ENCODE results near the gene GJA1.

DNA sequence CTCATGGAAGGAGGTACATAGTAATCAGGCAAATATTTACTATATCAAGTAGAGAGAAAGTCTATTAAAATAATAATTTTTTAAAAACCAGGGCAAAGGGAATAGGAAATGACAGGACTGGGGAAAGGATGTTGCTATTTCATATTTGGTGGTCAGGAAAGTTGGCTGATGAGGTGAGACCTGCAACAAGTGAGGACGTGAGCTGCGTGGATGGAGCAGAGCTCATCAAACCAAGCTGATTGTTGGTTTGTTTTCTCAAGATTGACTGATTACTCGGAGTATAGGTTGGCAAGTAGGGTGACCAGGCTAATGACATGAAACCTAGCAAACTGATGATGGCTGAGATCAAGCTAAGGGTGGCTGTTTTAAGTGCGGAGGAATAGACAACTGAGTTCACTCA, 6.0 kb downstream of the GJA1 start:
- TF ChIP-seq, protein P1, sequence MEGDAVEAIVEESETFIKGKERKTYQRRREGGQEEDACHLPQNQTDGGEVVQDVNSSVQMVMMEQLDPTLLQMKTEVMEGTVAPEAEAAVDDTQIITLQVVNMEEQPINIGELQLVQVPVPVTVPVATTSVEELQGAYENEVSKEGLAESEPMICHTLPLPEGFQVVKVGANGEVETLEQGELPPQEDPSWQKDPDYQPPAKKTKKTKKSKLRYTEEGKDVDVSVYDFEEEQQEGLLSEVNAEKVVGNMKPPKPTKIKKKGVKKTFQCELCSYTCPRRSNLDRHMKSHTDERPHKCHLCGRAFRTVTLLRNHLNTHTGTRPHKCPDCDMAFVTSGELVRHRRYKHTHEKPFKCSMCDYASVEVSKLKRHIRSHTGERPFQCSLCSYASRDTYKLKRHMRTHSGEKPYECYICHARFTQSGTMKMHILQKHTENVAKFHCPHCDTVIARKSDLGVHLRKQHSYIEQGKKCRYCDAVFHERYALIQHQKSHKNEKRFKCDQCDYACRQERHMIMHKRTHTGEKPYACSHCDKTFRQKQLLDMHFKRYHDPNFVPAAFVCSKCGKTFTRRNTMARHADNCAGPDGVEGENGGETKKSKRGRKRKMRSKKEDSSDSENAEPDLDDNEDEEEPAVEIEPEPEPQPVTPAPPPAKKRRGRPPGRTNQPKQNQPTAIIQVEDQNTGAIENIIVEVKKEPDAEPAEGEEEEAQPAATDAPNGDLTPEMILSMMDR (IDR thresholded peaks at IDR 0.05; ENCODE audit: borderline replicate concordance, extremely low read depth, low read length, poor library complexity, severe bottlenecking), result no peak
- no peak for TF ChIP-seq EZH2 (IDR thresholded peaks at IDR 0.05; ENCODE audit: borderline replicate concordance, low read depth, low read length, severe bottlenecking)

Data from DND-41 (cell line).